Suppressor macrophage (primary cell): ENCODE measurements around the gene BBX.

Source experiments
- DNase-seq, 4 experiments: peaks; one replicate each; pipeline ENCODE4 v3.0.0-alpha.2; 2020 to 2022

BBX gene

GRCh38 chr3:107660306-107660976 lies 137.7 kb downstream of the BBX start:
- DNase-seq: peak; percentile 26 to 73 (median 57)

GRCh38 chr3:107661447-107662123 lies 138.8 kb downstream of the BBX start:
- peak; percentile 11 to 54 (median 33) for DNase-seq

- peak; percentile 46 to 71 (median 60) for DNase-seq
These were observed 139.4 kb downstream of the BBX start for GRCh38 chr3:107662124-107662507.

- DNase-seq: no peak
These were observed 139.8 kb downstream of the BBX start for GRCh38 chr3:107662586-107662985.

GRCh38 chr3:107663266-107663665 lies 140.5 kb downstream of the BBX start:
- no peak for DNase-seq

GRCh38 chr3:107664614-107665013 lies 141.9 kb downstream of the BBX start:
- no peak for DNase-seq

- DNase-seq: no peak
These were observed 142.6 kb downstream of the BBX start for GRCh38 chr3:107665351-107665750.

GRCh38 chr3:107666853-107667252 lies 144.1 kb downstream of the BBX start:
- no peak for DNase-seq

GRCh38 chr3:107668416-107668815 lies 145.7 kb downstream of the BBX start:
- DNase-seq: no peak

GRCh38 chr3:107668963-107669362 lies 146.2 kb downstream of the BBX start:
- DNase-seq: no peak

GRCh38 chr3:107669669-107670068 lies 146.9 kb downstream of the BBX start:
- DNase-seq: no peak

- no peak for DNase-seq
These were observed 148.2 kb downstream of the BBX start for GRCh38 chr3:107670986-107671385.

GRCh38 chr3:107674371-107674770 lies 151.6 kb downstream of the BBX start:
- no peak for DNase-seq

GRCh38 chr3:107675233-107675900 lies 152.6 kb downstream of the BBX start:
- peak in 3 of 4 experiments; percentile 6 to 11 (median 7) for DNase-seq

GRCh38 chr3:107676469-107677309 lies 153.9 kb downstream of the BBX start:
- peak in 2 of 4 experiments; percentile 63 to 71 for DNase-seq

- DNase-seq: no peak
These were observed 157.2 kb downstream of the BBX start for GRCh38 chr3:107679921-107680320.

GRCh38 chr3:107680698-107681097 lies 157.9 kb downstream of the BBX start:
- DNase-seq: peak in 3 of 4 experiments; percentile 18 to 54 (median 50)

- DNase-seq: peak; percentile 54 to 87 (median 73)
These were observed 158.6 kb downstream of the BBX start for GRCh38 chr3:107681396-107681795.

GRCh38 chr3:107682580-107682979 lies 159.8 kb downstream of the BBX start:
- no peak for DNase-seq

GRCh38 chr3:107683447-107683846 lies 160.7 kb downstream of the BBX start:
- no peak for DNase-seq

GRCh38 chr3:107684431-107684925 lies 161.7 kb downstream of the BBX start:
- DNase-seq: no peak

GRCh38 chr3:107685383-107685782 lies 162.6 kb downstream of the BBX start:
- no peak for DNase-seq
